ENCODE data around the gene DBNL. TPM values are rescaled to one million over a fixed set of nuclear protein-coding genes. Genes with fewer than 3 reads are reported as not detected.
A peak's percentile ranks its signal among the peaks of the same experiment; 100 is the strongest.

Gene DBNL
- total RNA-seq, 1 donor from 2014 or later = 85.0 TPM

- no peaks in the 10 kb centered on the region for H3K9me3 Mint-ChIP-seq (ENCODE audit: unreplicated experiment)
- Histone ChIP-seq H3K36me3 (ENCODE audit: insufficient read depth, low read length) (no peaks in the 10 kb centered on the region), H3K27ac (ENCODE audit: low read depth, low read length) (no peak overlapping the region), H3K4me2 (ENCODE audit: low read length) (no peak overlapping the region), H3K79me2 (ENCODE audit: insufficient read depth, low read length) (no peaks in the 10 kb centered on the region), H3K9me3 (ENCODE audit: insufficient read depth, low read depth, low read length) (no peaks in the 10 kb centered on the region), H4K20me1 (ENCODE audit: insufficient read depth, low read length) (no peaks in the 10 kb centered on the region), H2AFZ (ENCODE audit: low read depth, low read length) (no peak overlapping the region), H3K4me1 (ENCODE audit: insufficient read depth, low read length) (peaks cover 13% of the 10 kb centered on the region), H3K9ac (ENCODE audit: low read length) (no peak overlapping the region), H3K4me3 (ENCODE audit: insufficient read depth, low read depth, low read length) (no peak overlapping the region), H3K27me3 (ENCODE audit: insufficient read depth, low read length) (no peaks in the 10 kb centered on the region)
- no peaks in the 10 kb centered on the region for H3K36me3 Mint-ChIP-seq (ENCODE audit: low read depth, unreplicated experiment)
- no peak for FAIRE-seq
- no peaks in the 10 kb centered on the region for H3K27me3 Mint-ChIP-seq (ENCODE audit: low read depth, unreplicated experiment)
- H3K4me1 Mint-ChIP-seq (ENCODE audit: low read depth, unreplicated experiment) = peaks cover 16% of the 10 kb centered on the region
- no peak overlapping the region for H3K27ac Mint-ChIP-seq (ENCODE audit: unreplicated experiment)
- no peak overlapping the region for H3K4me3 Mint-ChIP-seq (ENCODE audit: unreplicated experiment)
- no peak for DNase-seq (ENCODE audit: low read depth)
- no peak for TF ChIP-seq CTCF (IDR thresholded peaks at IDR 0.05; ENCODE audit: insufficient read depth, low read depth, low read length)
- TF ChIP-seq EZH2 (IDR thresholded peaks at IDR 0.05; ENCODE audit: insufficient read depth, low read length) = no peak
Measured at GRCh38 chr7:44096326-44096881, 51.9 kb downstream of the DBNL start.

- H3K9me3 ChIP-seq (ENCODE audit: insufficient read depth, low read depth, low read length) = no peaks in the 10 kb centered on the region
- H3K4me3 Mint-ChIP-seq (ENCODE audit: unreplicated experiment) = no peak overlapping the region
- no peak overlapping the region for H3K4me3 ChIP-seq (ENCODE audit: insufficient read depth, low read depth, low read length)
- peaks cover 21% of the 10 kb centered on the region for H3K4me1 Mint-ChIP-seq (ENCODE audit: low read depth, unreplicated experiment)
- H3K27ac Mint-ChIP-seq (ENCODE audit: unreplicated experiment) = peak overlapping the region; percentile 63
- H3K36me3 Mint-ChIP-seq (ENCODE audit: low read depth, unreplicated experiment) = no peaks in the 10 kb centered on the region
- no peak for DNase-seq (ENCODE audit: low read depth)
- no peaks in the 10 kb centered on the region for H3K79me2 ChIP-seq (ENCODE audit: insufficient read depth, low read length)
- H4K20me1 ChIP-seq (ENCODE audit: insufficient read depth, low read length) = no peaks in the 10 kb centered on the region
- TF ChIP-seq EZH2 (IDR thresholded peaks at IDR 0.05; ENCODE audit: insufficient read depth, low read length) = no peak
- no peak for TF ChIP-seq CTCF (IDR thresholded peaks at IDR 0.05; ENCODE audit: insufficient read depth, low read depth, low read length)
- H3K4me2 ChIP-seq (ENCODE audit: low read length) = no peak overlapping the region
- H3K27ac ChIP-seq (ENCODE audit: low read depth, low read length) = no peak overlapping the region
- FAIRE-seq = no peak
- H2AFZ ChIP-seq (ENCODE audit: low read depth, low read length) = no peak overlapping the region
- H3K27me3 ChIP-seq (ENCODE audit: insufficient read depth, low read length) = no peaks in the 10 kb centered on the region
- H3K4me1 ChIP-seq (ENCODE audit: insufficient read depth, low read length) = peaks cover 13% of the 10 kb centered on the region
- no peaks in the 10 kb centered on the region for H3K27me3 Mint-ChIP-seq (ENCODE audit: low read depth, unreplicated experiment)
- no peaks in the 10 kb centered on the region for H3K9me3 Mint-ChIP-seq (ENCODE audit: unreplicated experiment)
- no peaks in the 10 kb centered on the region for H3K36me3 ChIP-seq (ENCODE audit: insufficient read depth, low read length)
- no peak overlapping the region for H3K9ac ChIP-seq (ENCODE audit: low read length)
Measured at GRCh38 chr7:44097064-44097932, 52.8 kb downstream of the DBNL start.

All from astrocyte (in vitro differentiated cells and primary cell).